PFSK-1 (cell line): ENCODE measurements around the gene ST3GAL2.

Experiments
- FOXP2 ChIP-seq: optimal IDR thresholded peaks from 2 replicates; pipeline ENCODE3; 2011; ENCODE audit warnings: borderline replicate concordance, control low read depth, inconsistent platforms; ENCODE audit not compliant: insufficient read depth; ENCODE audit errors: extremely low read length, extremely low read depth
- POLR2AphosphoS5 ChIP-seq: IDR thresholded peaks from 2 replicates; pipeline ENCODE4 v1.6.1; 2012; ENCODE audit warnings: low read depth, mild to moderate bottlenecking, control low read depth, low read length, moderate library complexity
- REST ChIP-seq, 2 experiments: IDR thresholded peaks; 2 replicates each; pipeline versions ENCODE4 v1.6.1 to v1.8.0; 2011 to 2012; ENCODE audit warnings: low read depth in 2 of 2, low read length in 2 of 2, control low read depth in 1 of 2, inconsistent platforms in 1 of 2, mild to moderate bottlenecking in 1 of 2, moderate library complexity in 1 of 2; ENCODE audit not compliant: insufficient read depth in 1 of 2
- SIN3A ChIP-seq: IDR thresholded peaks from 2 replicates; pipeline ENCODE4 v1.6.1; 2012; ENCODE audit warnings: mild to moderate bottlenecking, low read length, moderate library complexity, borderline replicate concordance; ENCODE audit not compliant: insufficient read depth
- TAF1 ChIP-seq: IDR thresholded peaks from 2 replicates; pipeline ENCODE4 v1.6.1; 2012; ENCODE audit warnings: low read length, control low read depth, borderline replicate concordance; ENCODE audit not compliant: insufficient read depth

ST3GAL2 gene

GRCh38 chr16:70359552-70359951 is 79.3 kb downstream of the ST3GAL2 start:
- TF ChIP-seq SIN3A (no peak), TAF1 (no peak), FOXP2 (no peak), POLR2AphosphoS5 (no peak), REST (IDR thresholded peaks at IDR 0.05; ENCODE audit: insufficient read depth in 1 of 2, low read depth in 2 of 2, low read length in 2 of 2) (no peak)

- TF ChIP-seq POLR2AphosphoS5 (no peak), REST (IDR thresholded peaks at IDR 0.05; ENCODE audit: insufficient read depth in 1 of 2, low read depth in 2 of 2, low read length in 2 of 2) (no peak), FOXP2 (no peak), TAF1 (no peak), SIN3A (no peak)
These were observed 89.1 kb downstream of the ST3GAL2 start for GRCh38 chr16:70349783-70350182.

- TF ChIP-seq TAF1 (no peak), REST (IDR thresholded peaks at IDR 0.05; ENCODE audit: insufficient read depth in 1 of 2, low read depth in 2 of 2, low read length in 2 of 2) (no peak), POLR2AphosphoS5 (no peak), FOXP2 (no peak), SIN3A (no peak)
These were observed 89.9 kb downstream of the ST3GAL2 start for GRCh38 chr16:70348991-70349390.

- TF ChIP-seq TAF1 (no peak), FOXP2 (no peak), POLR2AphosphoS5 (no peak), SIN3A (no peak), REST (IDR thresholded peaks at IDR 0.05; ENCODE audit: insufficient read depth in 1 of 2, low read depth in 2 of 2, low read length in 2 of 2) (no peak)
These were observed 93.1 kb downstream of the ST3GAL2 start for GRCh38 chr16:70345840-70346239.

- TF ChIP-seq TAF1 (no peak), POLR2AphosphoS5 (no peak), SIN3A (no peak), FOXP2 (no peak), REST (IDR thresholded peaks at IDR 0.05; ENCODE audit: insufficient read depth in 1 of 2, low read depth in 2 of 2, low read length in 2 of 2) (no peak)
These were observed 96.9 kb downstream of the ST3GAL2 start for GRCh38 chr16:70342016-70342415.
